Stimulated activated naive CD8-positive, alpha-beta T cell treated with anti-CD3 and anti-CD28 coated beads, Interleukin-15, amount 100 ng/mL, for 72 hours (primary cell): ENCODE data around the gene KCNJ15.

ENCODE experiments used
- ATAC-seq: fragments of 150-1000 bp; cut with Tn5 transposase; 2 replicates; pipeline ENCODE4 v1.10.0; 2021; ENCODE audit warnings: mild to moderate bottlenecking, moderate library complexity
- DNase-seq, 2 donors: peaks; one replicate each; pipeline ENCODE4 v3.0.0; 2021 to 2022
- H3K27ac Mint-ChIP-seq, 2 donors: one replicate each; pipeline ENCODE4 v1.8.0; 2022; ENCODE audit warnings: mild to moderate bottlenecking in 2 of 2, mixed read lengths in 2 of 2, moderate library complexity in 2 of 2
- H3K27me3 Mint-ChIP-seq: one replicate; pipeline ENCODE4 v1.8.0; 2022; ENCODE audit warnings: mixed read lengths
- H3K4me1 Mint-ChIP-seq: one replicate; pipeline ENCODE4 v1.8.0; 2022; ENCODE audit warnings: mild to moderate bottlenecking, mixed read lengths
- H3K4me3 Mint-ChIP-seq, 2 donors: one replicate each; pipeline ENCODE4 v1.8.0; 2022; ENCODE audit warnings: mild to moderate bottlenecking in 2 of 2, mixed read lengths in 2 of 2, moderate library complexity in 1 of 2
- H3K9me3 Mint-ChIP-seq, 2 donors: one replicate each; pipeline ENCODE4 v1.8.0; 2022; ENCODE audit warnings: mixed read lengths in 2 of 2

Gene KCNJ15

GRCh38 chr21:38255571-38256117, 1.1 kb upstream of the KCNJ15 start:
- DNase-seq (no peak), ATAC-seq (no peak)
- Mint-ChIP-seq H3K4me3 (no peak overlapping the region), H3K4me1 (no peaks in the 10 kb centered on the region), H3K27ac (no peak overlapping the region), H3K27me3 (peaks cover 87% of the 10 kb centered on the region), H3K9me3 (no peaks in the 10 kb centered on the region)

GRCh38 chr21:38257667-38258066, 876 bp downstream of the KCNJ15 start:
- Mint-ChIP-seq H3K9me3 (no peaks in the 10 kb centered on the region), H3K27ac (no peak overlapping the region), H3K4me1 (no peaks in the 10 kb centered on the region), H3K27me3 (peaks cover 72% of the 10 kb centered on the region), H3K4me3 (no peak overlapping the region)
- DNase-seq (no peak), ATAC-seq (no peak)

GRCh38 chr21:38258521-38259485, 2.0 kb downstream of the KCNJ15 start:
- Mint-ChIP-seq H3K4me3 (no peak overlapping the region), H3K4me1 (no peaks in the 10 kb centered on the region), H3K27me3 (peaks cover 62% of the 10 kb centered on the region), H3K9me3 (no peaks in the 10 kb centered on the region), H3K27ac (no peak overlapping the region)
- no peak for ATAC-seq
- no peak for DNase-seq

- no peak for ATAC-seq
- H3K27ac Mint-ChIP-seq: no peak overlapping the region
- H3K4me3 Mint-ChIP-seq: no peak overlapping the region
- peaks cover 53% of the 10 kb centered on the region for H3K27me3 Mint-ChIP-seq
- no peaks in the 10 kb centered on the region for H3K4me1 Mint-ChIP-seq
- no peaks in the 10 kb centered on the region for H3K9me3 Mint-ChIP-seq
- DNase-seq: no peak
These were observed 2.9 kb downstream of the KCNJ15 start for GRCh38 chr21:38259665-38260064.

GRCh38 chr21:38260426-38260825, 3.6 kb downstream of the KCNJ15 start:
- Mint-ChIP-seq H3K27me3 (peaks cover 47% of the 10 kb centered on the region), H3K4me1 (no peaks in the 10 kb centered on the region), H3K9me3 (no peaks in the 10 kb centered on the region), H3K27ac (no peak overlapping the region), H3K4me3 (no peak overlapping the region)
- DNase-seq (no peak), ATAC-seq (no peak)

GRCh38 chr21:38261851-38262250, 5.1 kb downstream of the KCNJ15 start:
- Mint-ChIP-seq H3K27ac (no peak overlapping the region), H3K27me3 (peaks cover 52% of the 10 kb centered on the region), H3K4me1 (no peaks in the 10 kb centered on the region), H3K9me3 (no peaks in the 10 kb centered on the region), H3K4me3 (no peak overlapping the region)
- no peak for DNase-seq
- ATAC-seq: no peak

GRCh38 chr21:38263493-38263892, 6.7 kb downstream of the KCNJ15 start:
- H3K4me3 Mint-ChIP-seq: no peak overlapping the region
- DNase-seq: no peak
- no peak overlapping the region for H3K27ac Mint-ChIP-seq
- no peaks in the 10 kb centered on the region for H3K9me3 Mint-ChIP-seq
- H3K27me3 Mint-ChIP-seq: peaks cover 40% of the 10 kb centered on the region
- no peak for ATAC-seq
- H3K4me1 Mint-ChIP-seq: peaks cover 8% of the 10 kb centered on the region

- peak overlapping the region in 1 of 2 donors; percentile 2 for H3K27ac Mint-ChIP-seq
- no peaks in the 10 kb centered on the region for H3K9me3 Mint-ChIP-seq
- peaks cover 18% of the 10 kb centered on the region for H3K4me1 Mint-ChIP-seq
- DNase-seq: no peak
- no peak for ATAC-seq
- peaks cover 30% of the 10 kb centered on the region for H3K27me3 Mint-ChIP-seq
- H3K4me3 Mint-ChIP-seq: no peak overlapping the region
These were observed 7.8 kb downstream of the KCNJ15 start for GRCh38 chr21:38264571-38264970.

- Mint-ChIP-seq H3K4me1 (peaks cover 24% of the 10 kb centered on the region), H3K27ac (no peak overlapping the region), H3K27me3 (peaks cover 24% of the 10 kb centered on the region), H3K9me3 (no peaks in the 10 kb centered on the region), H3K4me3 (no peak overlapping the region)
- DNase-seq: no peak
- no peak for ATAC-seq
These were observed 8.4 kb downstream of the KCNJ15 start for GRCh38 chr21:38265166-38265565.

- no peak overlapping the region for H3K4me3 Mint-ChIP-seq
- H3K4me1 Mint-ChIP-seq: peaks cover 26% of the 10 kb centered on the region
- H3K27ac Mint-ChIP-seq: no peak overlapping the region
- ATAC-seq: no peak
- H3K9me3 Mint-ChIP-seq: no peaks in the 10 kb centered on the region
- DNase-seq: no peak
- H3K27me3 Mint-ChIP-seq: peaks cover 18% of the 10 kb centered on the region
These were observed 9.9 kb downstream of the KCNJ15 start for GRCh38 chr21:38266732-38267131.

- no peaks in the 10 kb centered on the region for H3K9me3 Mint-ChIP-seq
- peaks cover 26% of the 10 kb centered on the region for H3K4me1 Mint-ChIP-seq
- peaks cover 18% of the 10 kb centered on the region for H3K27me3 Mint-ChIP-seq
- no peak overlapping the region for H3K4me3 Mint-ChIP-seq
- ATAC-seq (no peak), DNase-seq (no peak)
- no peak overlapping the region for H3K27ac Mint-ChIP-seq
These were observed 10.5 kb downstream of the KCNJ15 start for GRCh38 chr21:38267136-38267755.

- no peak for DNase-seq
- H3K4me1 Mint-ChIP-seq: peaks cover 26% of the 10 kb centered on the region
- H3K9me3 Mint-ChIP-seq: no peaks in the 10 kb centered on the region
- H3K4me3 Mint-ChIP-seq: no peak overlapping the region
- no peak for ATAC-seq
- no peak overlapping the region for H3K27ac Mint-ChIP-seq
- H3K27me3 Mint-ChIP-seq: peaks cover 18% of the 10 kb centered on the region
These were observed 11.4 kb downstream of the KCNJ15 start for GRCh38 chr21:38267991-38268863.

GRCh38 chr21:38268864-38269575, 12.2 kb downstream of the KCNJ15 start:
- Mint-ChIP-seq H3K4me1 (peaks cover 26% of the 10 kb centered on the region), H3K9me3 (no peaks in the 10 kb centered on the region), H3K27me3 (peaks cover 18% of the 10 kb centered on the region), H3K27ac (no peak overlapping the region), H3K4me3 (peak overlapping the region in 1 of 2 donors; percentile 6)
- DNase-seq (no peak), ATAC-seq (no peak)

GRCh38 chr21:38269576-38269936, 12.8 kb downstream of the KCNJ15 start:
- Mint-ChIP-seq H3K27ac (peak overlapping the region in 1 of 2 donors; percentile 49), H3K9me3 (no peaks in the 10 kb centered on the region), H3K4me3 (peak overlapping the region in 1 of 2 donors; percentile 6), H3K27me3 (peaks cover 18% of the 10 kb centered on the region), H3K4me1 (peaks cover 26% of the 10 kb centered on the region)
- ATAC-seq: peak; percentile 56
- no peak for DNase-seq

- no peak for ATAC-seq
- peaks cover 30% of the 10 kb centered on the region for H3K4me1 Mint-ChIP-seq
These were observed 15.4 kb downstream of the KCNJ15 start for GRCh38 chr21:38272215-38272614.

More at GRCh38 chr21:38272215-38272614, 15.4 kb downstream of the KCNJ15 start:
- H3K4me3 Mint-ChIP-seq: no peak overlapping the region
- H3K27me3 Mint-ChIP-seq: peaks cover 9% of the 10 kb centered on the region
- no peak overlapping the region for H3K27ac Mint-ChIP-seq
- no peaks in the 10 kb centered on the region for H3K9me3 Mint-ChIP-seq
- DNase-seq: no peak
